A549 (cell line): ENCODE results near the gene PBX3. TPM values are rescaled to one million over a fixed set of nuclear protein-coding genes. Genes with fewer than 3 reads are reported as not detected.

Experiments
- ATAC-seq, 2 experiments: fragments of 200-7000 bp in 1 of 2; fragments of >200 bp in 1 of 2; cut with Nextera tagmentation in 1 of 2; cut with Tn5 transposase in 1 of 2; 3 replicates each; pipeline versions ENCODE4 v1.8.0 to v1.9.1; 2018 to 2020; ENCODE audit warnings: mild to moderate bottlenecking in 1 of 2, moderate library complexity in 1 of 2
- CTCF ChIA-PET: fragments of 300-600 bp; sonication (Branson Sonifier 250); formaldehyde crosslinking; extraction: SDS; loops from one replicate; lab custom pipeline; 2021; ENCODE audit warnings: antibody characterized with exemption, inconsistent platforms; lab: Yijun Ruan, JAX
- POLR2A ChIA-PET: fragments of 350-600 bp; formaldehyde crosslinking; extraction: SDS; loops from one replicate; lab custom pipeline; 2021; ENCODE audit warnings: antibody characterized with exemption, inconsistent platforms; lab: Yijun Ruan, JAX
- DNase-seq, 2 experiments: peaks; one replicate each; pipeline versions ENCODE4 v3.0.0 to v3.0.0-alpha.2; 2011 to 2016; ENCODE audit warnings: low read depth in 1 of 2, low spot score in 1 of 2
- FAIRE-seq: peaks from 2 replicates; lab custom pipeline; 2011; peaks lifted over from hg19 to GRCh38; lab: Jason Lieb, UNC
- H3K27ac ChIP-seq, 2 experiments: fragments of >200 bp; sonication (Bioruptor Twin); formaldehyde crosslinking; 3 replicates each; pipeline ENCODE4 v1.5.1; 2016 to 2017
- H3K4me1 ChIP-seq: fragments of >200 bp; sonication (Bioruptor Twin); formaldehyde crosslinking; 3 replicates; pipeline ENCODE4 v1.6.1; 2016
- H3K4me2 ChIP-seq: fragments of >200 bp; sonication (Bioruptor Twin); formaldehyde crosslinking; 3 replicates; pipeline ENCODE4 v1.6.1; 2016
- H3K4me3 ChIP-seq: fragments of >200 bp; sonication (Bioruptor Twin); formaldehyde crosslinking; 3 replicates; pipeline ENCODE4 v1.5.1; 2016
- H3K9me3 ChIP-seq: fragments of >200 bp; sonication (Bioruptor Twin); formaldehyde crosslinking; 3 replicates; pipeline ENCODE4 v1.6.1; 2016
- CBX2 ChIP-seq: fragments of 200-600 bp; sonication (generic); IDR thresholded peaks from 2 replicates; pipeline ENCODE4 v1.6.1; 2016; ENCODE audit warnings: low read depth, mild to moderate bottlenecking, borderline replicate concordance
- CEBPB ChIP-seq, 2 experiments: fragments of >200 bp in 1 of 2; sonication (Bioruptor Twin) in 1 of 2; formaldehyde crosslinking in 1 of 2; IDR thresholded peaks; 2 replicates each; pipeline ENCODE4 v1.6.1; 2012 to 2016
- CHD2 ChIP-seq: fragments of 150-350 bp; IDR thresholded peaks from 2 replicates; pipeline ENCODE4 v1.6.1; 2014; ENCODE audit warnings: low read length; ENCODE audit not compliant: partially characterized antibody
- CHD4 ChIP-seq: fragments of 200-600 bp; sonication (generic); IDR thresholded peaks from 2 replicates; pipeline ENCODE4 v1.6.1; 2016; ENCODE audit warnings: antibody characterized with exemption, mild to moderate bottlenecking, borderline replicate concordance
- EHF ChIP-seq: fragments of 250-450 bp; sonication (Bioruptor Pico); IDR thresholded peaks from 2 replicates; pipeline ENCODE4 v1.5.0; 2020; ENCODE audit warnings: mild to moderate bottlenecking
- EP300 ChIP-seq, 2 experiments: fragments of >200 bp; sonication (Bioruptor Twin); formaldehyde crosslinking; IDR thresholded peaks; 2 replicates in 1 of 2; 3 replicates in 1 of 2; pipeline ENCODE4 v1.6.1; 2016 to 2017
- FOXS1 ChIP-seq: fragments of 250-450 bp; sonication (Bioruptor Pico); IDR thresholded peaks from 2 replicates; pipeline ENCODE4 v1.5.0; 2020; ENCODE audit warnings: mild to moderate bottlenecking, moderate library complexity
- GATA3 ChIP-seq: IDR thresholded peaks from 2 replicates; pipeline ENCODE4 v1.6.1; 2012; ENCODE audit warnings: borderline replicate concordance
- HDAC2 ChIP-seq: fragments of 200-600 bp; sonication (generic); IDR thresholded peaks from 2 replicates; pipeline ENCODE4 v1.6.1; 2016
- HEYL ChIP-seq: fragments of 250-450 bp; sonication (Bioruptor Pico); IDR thresholded peaks from 2 replicates; pipeline ENCODE4 v1.8.0; 2021; ENCODE audit warnings: mild to moderate bottlenecking, moderate library complexity
- HOXB5 ChIP-seq: fragments of 250-450 bp; sonication (Bioruptor Pico); IDR thresholded peaks from 2 replicates; pipeline ENCODE4 v1.5.0; 2020; ENCODE audit warnings: mild to moderate bottlenecking, moderate library complexity
- MAFK ChIP-seq: fragments of 450-650 bp; IDR thresholded peaks from 2 replicates; pipeline ENCODE4 v1.6.1; 2014; ENCODE audit not compliant: partially characterized antibody
- MAZ ChIP-seq: fragments of 150-350 bp; IDR thresholded peaks from 2 replicates; pipeline ENCODE4 v1.6.1; 2014; ENCODE audit warnings: antibody characterized with exemption, low read depth, low read length, borderline replicate concordance
- MYC ChIP-seq: IDR thresholded peaks from 2 replicates; pipeline ENCODE4 v1.6.1; 2012; ENCODE audit warnings: mild to moderate bottlenecking, inconsistent platforms, low read length, improper control_type of control experiment, borderline replicate concordance
- NPAS2 ChIP-seq: fragments of 250-450 bp; sonication (Bioruptor Pico); IDR thresholded peaks from 2 replicates; pipeline ENCODE4 v1.8.0; 2022; ENCODE audit warnings: mild to moderate bottlenecking, moderate library complexity, borderline replicate concordance
- POLR2A ChIP-seq: IDR thresholded peaks from 2 replicates; pipeline ENCODE4 v1.6.1; 2012; ENCODE audit warnings: mild to moderate bottlenecking, low read length
- POLR2AphosphoS2 ChIP-seq: conservative IDR thresholded peaks from 2 replicates; pipeline ENCODE4 v1.6.1; 2012; ENCODE audit warnings: low read length, improper control_type of control experiment, inconsistent platforms
- RARB ChIP-seq: fragments of 250-450 bp; sonication (Bioruptor Pico); IDR thresholded peaks from 2 replicates; pipeline ENCODE4 v1.8.0; 2021; ENCODE audit warnings: mild to moderate bottlenecking, moderate library complexity
- RCOR1 ChIP-seq: fragments of 150-350 bp; IDR thresholded peaks from 2 replicates; pipeline ENCODE4 v1.6.1; 2014; ENCODE audit warnings: antibody characterized with exemption, low read length, low read depth
- RNF2 ChIP-seq: fragments of 200-600 bp; sonication (generic); IDR thresholded peaks from 2 replicates; pipeline ENCODE4 v1.6.1; 2016; ENCODE audit warnings: low read depth, mild to moderate bottlenecking, antibody characterized with exemption, moderate library complexity, borderline replicate concordance
- TFCP2L1 ChIP-seq: fragments of 250-450 bp; sonication (Bioruptor Pico); IDR thresholded peaks from 2 replicates; pipeline ENCODE4 v1.5.0; 2021; ENCODE audit warnings: mild to moderate bottlenecking
- TP53 ChIP-seq: fragments of 250-450 bp; sonication (Bioruptor Pico); IDR thresholded peaks from 2 replicates; pipeline ENCODE4 v1.5.0; 2021; ENCODE audit warnings: mild to moderate bottlenecking, moderate library complexity
- ZSCAN20 ChIP-seq: fragments of 250-450 bp; sonication (Bioruptor Pico); IDR thresholded peaks from 2 replicates; pipeline ENCODE4 v1.8.0; 2022; ENCODE audit warnings: mild to moderate bottlenecking, moderate library complexity
- WGBS: methylation state at CpG from one replicate; pipeline ENCODE4 v1.1.6; 2017; ENCODE audit errors: missing lambda C conversion rate; 5-methylcytosine and 5-hydroxymethylcytosine counted together
- polyA plus RNA-seq, 4 experiments: library from polyadenylated mRNA; depleted of rRNA in 3 of 4; stranded (reverse); fragments of >200 nt; fragmentation: RNase III in 1 of 4; extraction: RNeasy Plus Mini Kit Qiagen cat#74134 plus additional on column Dnase treatment in 1 of 4; gene quantifications; 2 replicates in 3 of 4; 3 replicates in 1 of 4; pipeline ENCODE4 v1.2.3, GENCODE V29; 2011 to 2017
- TF ChIP-seq, protein P1 (sequence below): fragments of 150-350 bp; IDR thresholded peaks from 2 replicates; pipeline ENCODE4 v1.6.1; 2014; ENCODE audit warnings: low read depth, mild to moderate bottlenecking, low read length
- TF ChIP-seq, protein P2 (sequence below): fragments of >200 bp; sonication (Bioruptor Twin); formaldehyde crosslinking; IDR thresholded peaks from 2 replicates; pipeline ENCODE4 v1.6.1; 2016
- TF ChIP-seq, protein P3 (sequence below): IDR thresholded peaks from 2 replicates; pipeline ENCODE4 v1.6.1; 2012; ENCODE audit warnings: low read depth, borderline replicate concordance
- TF ChIP-seq, protein P4 (sequence below): IDR thresholded peaks from 2 replicates; pipeline ENCODE4 v1.6.1; 2012
- TF ChIP-seq, protein P5 (sequence below): fragments of >200 bp; sonication (Bioruptor Twin); formaldehyde crosslinking; IDR thresholded peaks from 3 replicates; pipeline ENCODE4 v1.5.1; 2016
- TF ChIP-seq, protein P6 (sequence below): fragments of 450-650 bp; IDR thresholded peaks from 2 replicates; pipeline ENCODE4 v1.6.1; 2014; ENCODE audit warnings: antibody characterized with exemption

The PBX3 gene
- polyA plus RNA-seq, 2 of the 4 experiments (the other 2 are of a cell fraction), result 10.7 to 23.5 TPM

DNA sequence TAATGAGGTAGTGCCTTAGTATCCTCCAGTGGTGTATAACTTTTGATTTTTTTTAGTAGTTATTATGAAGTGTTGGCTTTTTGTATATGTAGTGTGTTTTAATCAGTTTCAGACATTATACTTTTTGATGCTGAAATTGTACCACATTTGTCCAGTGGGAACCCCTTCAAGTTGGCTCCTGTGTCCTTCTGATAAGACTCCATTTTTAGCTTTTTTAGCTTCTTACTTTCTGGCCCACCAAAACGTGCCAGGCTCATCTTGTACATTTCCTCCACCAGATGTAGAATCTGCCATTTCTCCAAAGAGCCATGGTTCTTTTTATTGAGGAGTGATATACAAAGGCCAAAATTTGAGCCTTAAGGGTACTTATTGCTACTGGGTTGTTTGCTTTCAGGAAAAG lies 84.4 kb downstream of the PBX3 start:
- ATAC-seq, result no peak

DNA sequence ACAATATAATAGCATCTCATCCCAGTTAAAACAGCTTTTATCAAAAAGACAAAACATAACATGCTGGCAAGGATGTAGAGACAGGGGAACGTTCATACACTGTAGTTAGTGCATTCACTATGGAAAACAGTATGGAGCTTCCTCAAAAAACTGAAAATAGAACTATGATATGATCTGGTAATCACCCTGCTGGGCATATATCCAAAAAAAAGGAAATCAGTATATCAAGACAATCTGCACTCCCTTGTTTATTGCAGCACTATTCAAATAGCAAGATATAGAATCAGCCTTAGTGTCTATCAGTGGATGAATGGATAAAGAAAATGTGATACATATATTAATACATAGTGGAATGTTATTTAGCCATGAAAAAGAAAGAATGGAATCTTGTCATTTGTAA lies 88.5 kb downstream of the PBX3 start:
- no peak for TF ChIP-seq TFCP2L1 (CRISPR knock-in tag)
- TF ChIP-seq, protein P1, sequence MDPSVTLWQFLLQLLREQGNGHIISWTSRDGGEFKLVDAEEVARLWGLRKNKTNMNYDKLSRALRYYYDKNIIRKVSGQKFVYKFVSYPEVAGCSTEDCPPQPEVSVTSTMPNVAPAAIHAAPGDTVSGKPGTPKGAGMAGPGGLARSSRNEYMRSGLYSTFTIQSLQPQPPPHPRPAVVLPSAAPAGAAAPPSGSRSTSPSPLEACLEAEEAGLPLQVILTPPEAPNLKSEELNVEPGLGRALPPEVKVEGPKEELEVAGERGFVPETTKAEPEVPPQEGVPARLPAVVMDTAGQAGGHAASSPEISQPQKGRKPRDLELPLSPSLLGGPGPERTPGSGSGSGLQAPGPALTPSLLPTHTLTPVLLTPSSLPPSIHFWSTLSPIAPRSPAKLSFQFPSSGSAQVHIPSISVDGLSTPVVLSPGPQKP, result no peak
- TF ChIP-seq, protein P2, sequence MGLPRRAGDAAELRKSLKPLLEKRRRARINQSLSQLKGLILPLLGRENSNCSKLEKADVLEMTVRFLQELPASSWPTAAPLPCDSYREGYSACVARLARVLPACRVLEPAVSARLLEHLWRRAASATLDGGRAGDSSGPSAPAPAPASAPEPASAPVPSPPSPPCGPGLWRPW, result no peak
- TF ChIP-seq, protein P3, sequence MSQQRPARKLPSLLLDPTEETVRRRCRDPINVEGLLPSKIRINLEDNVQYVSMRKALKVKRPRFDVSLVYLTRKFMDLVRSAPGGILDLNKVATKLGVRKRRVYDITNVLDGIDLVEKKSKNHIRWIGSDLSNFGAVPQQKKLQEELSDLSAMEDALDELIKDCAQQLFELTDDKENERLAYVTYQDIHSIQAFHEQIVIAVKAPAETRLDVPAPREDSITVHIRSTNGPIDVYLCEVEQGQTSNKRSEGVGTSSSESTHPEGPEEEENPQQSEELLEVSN, result no peak
- TF ChIP-seq, protein P4, sequence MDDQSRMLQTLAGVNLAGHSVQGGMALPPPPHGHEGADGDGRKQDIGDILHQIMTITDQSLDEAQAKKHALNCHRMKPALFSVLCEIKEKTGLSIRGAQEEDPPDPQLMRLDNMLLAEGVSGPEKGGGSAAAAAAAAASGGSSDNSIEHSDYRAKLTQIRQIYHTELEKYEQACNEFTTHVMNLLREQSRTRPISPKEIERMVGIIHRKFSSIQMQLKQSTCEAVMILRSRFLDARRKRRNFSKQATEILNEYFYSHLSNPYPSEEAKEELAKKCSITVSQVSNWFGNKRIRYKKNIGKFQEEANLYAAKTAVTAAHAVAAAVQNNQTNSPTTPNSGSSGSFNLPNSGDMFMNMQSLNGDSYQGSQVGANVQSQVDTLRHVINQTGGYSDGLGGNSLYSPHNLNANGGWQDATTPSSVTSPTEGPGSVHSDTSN, result no peak
- no peak for TF ChIP-seq GATA3
- no peak for TF ChIP-seq EHF
- no peak for TF ChIP-seq MAZ
- no peak for TF ChIP-seq HDAC2
- no peak for TF ChIP-seq POLR2A
- no peak for TF ChIP-seq NPAS2 (CRISPR knock-in tag)
- TF ChIP-seq CHD4, result no peak
- TF ChIP-seq TP53 (CRISPR knock-in tag), result no peak
- TF ChIP-seq MAFK, result no peak
- no peak for TF ChIP-seq HEYL (CRISPR knock-in tag)
- TF ChIP-seq EP300 (IDR thresholded peaks at IDR 0.05), result no peak
- no peak for TF ChIP-seq ZSCAN20
- no peak for TF ChIP-seq CHD2
- TF ChIP-seq, all 56 proteins: peak for 0
- ATAC-seq (no peak), DNase-seq (no peak), FAIRE-seq (no peak)
- ChIA-PET POLR2A (interaction anchor here (0.7 kb wide), 1 partner anchor 41 kb away, joined by 4 read pairs; no protein-coding TSS in a partner anchor), CTCF (no interaction called here)
- H3K27ac ChIP-seq, result no peak overlapping the region
- no peaks in the 10 kb centered on the region for H3K9me3 ChIP-seq
- WGBS, result 74% methylated on average over 1 of the region's 1 CpG
- no peaks in the 10 kb centered on the region for H3K4me1 ChIP-seq
- H3K4me2 ChIP-seq, result no peak overlapping the region
- H3K4me3 ChIP-seq, result no peak overlapping the region

More for the DNA sequence above, 84.4 kb downstream of the PBX3 start:
- WGBS, result 56% methylated on average over 1 of the region's 1 CpG
- no peak for DNase-seq
- CTCF ChIA-PET, result no interaction called here
- no peaks in the 10 kb centered on the region for H3K9me3 ChIP-seq
- POLR2A ChIA-PET, result no interaction called here
- H3K27ac ChIP-seq, result no peak overlapping the region
- no peaks in the 10 kb centered on the region for H3K4me1 ChIP-seq
- FAIRE-seq, result no peak
- H3K4me2 ChIP-seq, result no peak overlapping the region
- TF ChIP-seq HOXB5 (CRISPR knock-in tag) (no peak), CBX2 (no peak), RCOR1 (no peak), FOXS1 (no peak), POLR2AphosphoS2 (no peak), EP300 (IDR thresholded peaks at IDR 0.05) (no peak), RNF2 (no peak), MYC (no peak), RARB (CRISPR knock-in tag) (no peak), CEBPB (IDR thresholded peaks at IDR 0.05) (no peak), HEYL (CRISPR knock-in tag) (no peak)
- TF ChIP-seq, protein P5, sequence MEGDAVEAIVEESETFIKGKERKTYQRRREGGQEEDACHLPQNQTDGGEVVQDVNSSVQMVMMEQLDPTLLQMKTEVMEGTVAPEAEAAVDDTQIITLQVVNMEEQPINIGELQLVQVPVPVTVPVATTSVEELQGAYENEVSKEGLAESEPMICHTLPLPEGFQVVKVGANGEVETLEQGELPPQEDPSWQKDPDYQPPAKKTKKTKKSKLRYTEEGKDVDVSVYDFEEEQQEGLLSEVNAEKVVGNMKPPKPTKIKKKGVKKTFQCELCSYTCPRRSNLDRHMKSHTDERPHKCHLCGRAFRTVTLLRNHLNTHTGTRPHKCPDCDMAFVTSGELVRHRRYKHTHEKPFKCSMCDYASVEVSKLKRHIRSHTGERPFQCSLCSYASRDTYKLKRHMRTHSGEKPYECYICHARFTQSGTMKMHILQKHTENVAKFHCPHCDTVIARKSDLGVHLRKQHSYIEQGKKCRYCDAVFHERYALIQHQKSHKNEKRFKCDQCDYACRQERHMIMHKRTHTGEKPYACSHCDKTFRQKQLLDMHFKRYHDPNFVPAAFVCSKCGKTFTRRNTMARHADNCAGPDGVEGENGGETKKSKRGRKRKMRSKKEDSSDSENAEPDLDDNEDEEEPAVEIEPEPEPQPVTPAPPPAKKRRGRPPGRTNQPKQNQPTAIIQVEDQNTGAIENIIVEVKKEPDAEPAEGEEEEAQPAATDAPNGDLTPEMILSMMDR, result no peak
- TF ChIP-seq, protein P4, result no peak
- TF ChIP-seq, protein P6, sequence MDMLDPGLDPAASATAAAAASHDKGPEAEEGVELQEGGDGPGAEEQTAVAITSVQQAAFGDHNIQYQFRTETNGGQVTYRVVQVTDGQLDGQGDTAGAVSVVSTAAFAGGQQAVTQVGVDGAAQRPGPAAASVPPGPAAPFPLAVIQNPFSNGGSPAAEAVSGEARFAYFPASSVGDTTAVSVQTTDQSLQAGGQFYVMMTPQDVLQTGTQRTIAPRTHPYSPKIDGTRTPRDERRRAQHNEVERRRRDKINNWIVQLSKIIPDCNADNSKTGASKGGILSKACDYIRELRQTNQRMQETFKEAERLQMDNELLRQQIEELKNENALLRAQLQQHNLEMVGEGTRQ, result no peak
- H3K4me3 ChIP-seq, result no peak overlapping the region
